Measurements from ENCODE around the gene ACP3.
"Not testable (repeated sequence)": the region's sequence is repeated elsewhere in the genome, so short reads cannot be mapped to it uniquely, and the experiment has no call there.

ACP3 gene

DNA sequence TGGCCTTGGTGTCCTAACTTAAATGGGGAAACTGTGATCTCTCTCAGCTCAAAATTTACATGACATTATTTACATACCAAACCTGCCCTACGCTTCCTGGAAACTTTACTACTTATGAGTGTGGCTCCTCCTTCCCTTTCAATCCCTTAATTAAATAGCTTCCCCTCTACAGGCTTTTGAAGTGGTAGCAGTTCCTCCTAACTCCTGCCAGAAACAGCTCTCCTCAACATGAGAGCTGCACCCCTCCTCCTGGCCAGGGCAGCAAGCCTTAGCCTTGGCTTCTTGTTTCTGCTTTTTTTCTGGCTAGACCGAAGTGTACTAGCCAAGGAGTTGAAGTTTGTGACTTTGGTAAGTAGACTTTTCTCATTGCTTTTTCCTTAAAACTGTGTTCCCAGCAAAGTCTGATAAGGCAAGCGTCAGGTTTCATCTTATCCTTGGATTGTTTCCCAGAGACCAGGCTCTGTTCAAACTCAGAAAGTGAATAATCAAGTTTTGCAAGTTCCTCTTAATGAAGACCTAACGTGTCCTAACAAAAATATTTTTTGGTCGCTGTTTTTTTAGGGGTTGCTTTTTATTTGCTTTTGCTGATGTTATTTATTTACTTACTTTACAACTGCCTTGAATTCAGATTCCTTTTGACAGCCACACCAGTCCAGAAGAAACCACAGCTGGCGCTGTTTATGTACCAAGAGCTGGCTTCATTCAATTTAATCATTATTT, at the start of gene ACP3:
Gene ACP3 (plus strand): TSS at position 179 of the 720 bp plus-strand sequence. CDS start 50 bp downstream, at position 229.
- no peak for DNase-seq (ENCODE audit: low read depth)

- no peak for DNase-seq (ENCODE audit: low read depth)
Measured at GRCh38 chr3:132268956-132269355, 48.3 kb upstream of the ACP3 start.

DNA sequence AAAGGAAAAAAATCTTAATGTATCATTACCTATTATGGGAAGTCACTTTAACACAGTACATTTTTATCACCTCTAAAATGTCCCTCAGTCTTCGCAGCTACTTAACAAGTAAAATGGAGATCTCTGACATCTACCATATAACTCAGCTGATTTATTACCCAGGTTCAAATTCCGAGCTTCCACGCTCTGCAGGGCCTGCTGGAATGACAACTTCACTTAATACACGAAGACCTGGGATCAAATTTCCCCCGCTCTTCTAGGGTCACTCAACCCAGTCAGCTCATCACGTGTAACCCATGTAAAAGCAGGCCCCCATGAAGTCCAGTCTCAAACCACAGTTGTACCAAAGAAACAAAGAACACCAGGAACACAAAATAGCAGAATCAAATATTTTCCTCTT, 44.2 kb upstream of the ACP3 start:
- DNase-seq (ENCODE audit: low read depth) = no peak

- DNase-seq (ENCODE audit: low read depth) = no peak
Measured at GRCh38 chr3:132276228-132276906, 40.8 kb upstream of the ACP3 start.

- no peak for DNase-seq (ENCODE audit: low read depth)
Measured at GRCh38 chr3:132279030-132279429, 38.2 kb upstream of the ACP3 start.

DNA sequence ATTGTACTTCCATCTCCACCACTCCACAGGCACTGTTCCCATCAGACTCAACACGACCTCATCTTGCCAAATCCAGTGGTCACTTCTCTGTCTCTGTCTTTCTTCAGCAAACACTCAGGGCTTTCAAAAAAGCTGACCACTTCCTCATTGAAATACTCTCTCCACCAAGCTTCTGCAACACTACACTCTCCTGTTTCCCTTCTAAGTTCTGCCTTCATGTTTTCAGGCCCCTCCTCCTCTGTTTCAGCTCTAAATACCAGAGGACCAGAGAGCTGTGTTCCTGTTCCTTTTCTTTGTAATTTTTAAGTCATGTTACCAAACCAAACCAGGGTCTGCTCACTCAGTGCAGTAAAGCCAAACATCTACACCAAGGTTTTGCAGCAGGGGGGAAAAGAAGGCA, 33.8 kb upstream of the ACP3 start:
- no peak for DNase-seq (ENCODE audit: low read depth)

DNA sequence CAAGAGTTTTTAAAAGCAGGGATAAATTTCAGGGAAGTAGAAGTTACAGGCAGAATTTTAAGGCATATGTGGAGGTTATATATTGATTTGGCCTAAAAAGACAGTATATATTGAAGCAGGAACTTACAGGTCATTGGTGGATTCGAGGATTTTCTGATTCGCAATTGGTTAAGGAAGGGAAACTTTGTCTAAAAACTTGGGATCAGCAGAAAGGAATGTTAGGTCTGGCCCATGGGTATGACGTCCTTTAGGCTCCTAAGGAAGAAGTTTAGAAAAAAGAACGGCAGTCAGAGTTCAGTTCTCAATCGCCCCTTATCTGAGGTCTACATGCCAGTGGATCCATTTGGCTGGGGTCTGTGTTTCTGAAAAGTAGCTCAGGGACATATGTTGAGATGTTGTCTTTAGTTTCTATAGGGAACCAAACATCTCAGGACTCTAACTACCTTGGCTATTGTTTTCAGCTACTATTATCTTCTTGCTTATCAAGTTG, 33.2 kb upstream of the ACP3 start:
- no peak for DNase-seq (ENCODE audit: low read depth)

DNA sequence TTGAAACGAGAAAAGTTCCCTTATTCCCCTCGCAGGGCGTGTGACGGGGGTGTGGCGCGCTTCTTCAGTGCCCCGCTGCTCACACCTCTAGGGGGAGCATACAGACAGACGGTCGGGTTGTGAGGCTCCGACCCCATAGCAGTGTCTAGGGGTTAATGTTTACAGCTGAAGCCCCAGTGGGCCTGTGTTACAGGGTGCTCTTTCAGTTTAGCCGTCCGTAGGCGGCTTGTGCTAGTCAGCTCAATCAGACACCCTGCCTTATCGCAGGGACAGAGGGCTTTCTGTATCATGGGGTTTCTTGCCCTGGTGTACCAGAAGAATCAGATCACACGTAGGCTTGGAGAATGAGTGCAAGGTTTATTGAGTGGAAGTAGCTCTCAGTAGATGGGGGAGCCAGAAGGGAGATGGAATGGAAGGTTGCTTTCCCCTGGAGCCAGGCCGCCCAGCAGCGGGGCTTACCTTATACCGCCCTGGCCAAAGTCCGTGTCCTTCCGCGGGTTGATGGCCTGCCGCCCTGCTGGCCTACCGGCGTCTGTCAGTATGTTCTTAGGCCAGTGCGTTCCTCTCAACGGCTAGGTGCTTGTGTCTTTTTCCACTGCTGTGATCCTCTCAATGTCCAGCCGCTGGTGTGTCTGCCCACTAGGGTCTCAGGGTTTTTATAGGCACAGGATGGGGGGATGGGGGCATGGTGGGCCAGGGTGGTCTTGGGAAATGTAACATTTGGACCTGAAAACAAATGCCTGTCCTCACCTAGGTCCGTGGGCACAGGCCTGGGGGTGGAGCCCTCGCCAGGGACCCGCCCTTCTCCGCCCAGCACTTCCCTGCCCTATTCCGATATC, 32.2 kb upstream of the ACP3 start:
- no peak for DNase-seq (ENCODE audit: low read depth)

- no peak for DNase-seq (ENCODE audit: low read depth)
Measured at GRCh38 chr3:132285620-132285945, 31.6 kb upstream of the ACP3 start.

GRCh38 chr3:132286035-132286434, 31.2 kb upstream of the ACP3 start:
- DNase-seq (ENCODE audit: low read depth) = no peak

- DNase-seq (ENCODE audit: low read depth) = no peak
Measured at GRCh38 chr3:132288357-132288756, 28.9 kb upstream of the ACP3 start.

GRCh38 chr3:132289316-132289715, 27.9 kb upstream of the ACP3 start:
- no peak for DNase-seq (ENCODE audit: low read depth)

- DNase-seq (ENCODE audit: low read depth) = no peak
Measured at GRCh38 chr3:132290833-132291232, 26.4 kb upstream of the ACP3 start.

DNA sequence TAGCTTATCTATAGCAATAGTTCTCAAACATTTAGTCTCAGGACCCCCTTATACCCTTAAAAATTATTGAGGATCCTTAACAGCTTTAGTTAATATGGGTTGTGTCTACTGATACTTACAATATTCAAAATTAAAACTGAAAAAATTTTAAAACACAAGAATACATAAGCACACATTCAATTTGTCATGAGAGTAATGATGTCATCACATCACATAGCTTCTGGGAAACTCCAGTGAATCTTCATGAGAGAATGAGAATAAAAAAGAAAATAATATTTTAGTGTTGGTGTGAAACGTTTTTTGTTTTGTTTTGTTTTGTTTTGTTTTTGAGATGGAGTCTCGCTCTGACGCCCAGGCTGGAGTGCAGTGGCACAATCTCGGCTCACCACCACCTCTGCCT, 25.2 kb upstream of the ACP3 start:
- no peak for DNase-seq (ENCODE audit: low read depth)

- no peak for DNase-seq (ENCODE audit: low read depth)
Measured at GRCh38 chr3:132293251-132293650, 24.0 kb upstream of the ACP3 start.

- no peak for DNase-seq (ENCODE audit: low read depth)
Measured at GRCh38 chr3:132294906-132295305, 22.3 kb upstream of the ACP3 start.

DNA sequence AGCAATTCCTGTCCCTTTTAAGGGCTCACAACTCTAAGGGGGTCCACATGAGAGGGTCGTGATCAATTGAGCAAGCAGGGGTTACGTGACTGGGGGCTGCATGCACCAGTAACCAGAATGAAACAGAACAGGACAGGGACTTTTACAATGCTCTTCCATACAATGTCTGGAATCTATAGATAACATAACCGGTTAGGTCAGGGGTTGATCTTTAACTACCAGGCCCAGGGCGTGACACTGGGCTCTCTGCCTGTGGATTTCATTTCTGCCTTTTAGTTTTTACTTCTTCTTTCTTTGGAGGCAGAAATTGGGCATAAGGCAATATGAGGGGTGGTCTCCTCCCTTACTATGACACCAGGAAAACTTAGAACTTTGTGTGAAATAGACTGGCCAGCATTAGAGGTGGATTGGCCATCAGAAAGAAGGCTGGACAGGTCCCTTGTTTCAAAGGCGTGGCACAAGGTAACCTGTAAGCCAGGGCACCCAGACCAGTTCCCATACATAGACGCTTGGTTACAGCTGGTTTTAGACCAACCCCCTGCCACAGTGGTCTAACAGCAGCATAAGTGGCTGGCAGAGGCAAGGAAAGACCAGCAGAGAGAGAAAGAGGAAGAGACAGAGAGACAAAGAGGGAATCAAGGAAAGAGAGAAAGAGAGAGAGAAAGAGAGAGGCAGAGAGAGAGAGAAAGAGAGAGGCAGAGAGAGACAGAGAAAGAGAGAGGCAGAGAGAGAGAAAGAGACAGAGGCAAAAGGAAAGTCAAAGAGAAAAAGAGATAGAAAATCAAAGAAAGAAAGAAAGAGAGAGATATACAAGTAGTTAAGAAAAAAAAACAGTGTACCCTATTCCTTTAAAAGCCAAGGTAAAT, 13.6 kb upstream of the ACP3 start:
- DNase-seq (ENCODE audit: low read depth) = not testable (repeated sequence)

GRCh38 chr3:132304351-132304750, 12.9 kb upstream of the ACP3 start:
- DNase-seq (ENCODE audit: low read depth) = not testable (repeated sequence)

- not testable (repeated sequence) for DNase-seq (ENCODE audit: low read depth)
Measured at GRCh38 chr3:132310057-132310456, 7.2 kb upstream of the ACP3 start.

- no peak for DNase-seq (ENCODE audit: low read depth)
Measured at GRCh38 chr3:132311316-132311715, 5.9 kb upstream of the ACP3 start.

- DNase-seq (ENCODE audit: low read depth) = no peak
Measured at GRCh38 chr3:132311841-132312240, 5.4 kb upstream of the ACP3 start.

DNA sequence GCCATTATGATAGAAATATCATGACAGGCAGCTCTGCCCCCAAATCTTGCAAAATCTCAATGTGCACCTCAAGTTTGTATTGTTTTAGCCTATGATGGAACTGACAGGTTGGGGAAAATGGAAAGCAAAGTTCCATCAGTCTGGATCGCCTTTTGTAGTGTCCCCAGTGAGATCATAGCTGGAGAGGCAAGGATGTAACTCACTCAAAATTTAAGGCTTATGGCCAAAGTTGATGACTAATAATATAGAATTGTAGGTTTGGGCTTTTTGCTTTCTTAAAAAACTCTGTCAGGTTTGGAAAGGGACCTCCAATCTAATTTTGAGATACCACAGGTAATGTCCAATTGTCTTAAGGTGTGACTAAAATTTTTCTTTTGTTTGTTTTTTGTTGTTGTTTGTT, 1.4 kb upstream of the ACP3 start:
- DNase-seq (ENCODE audit: low read depth) = no peak
